Large intestine (tissue), 3 donors: ENCODE measurements around the gene SOCS6. TPM values are rescaled to one million over a fixed set of nuclear protein-coding genes. Genes with fewer than 3 reads are reported as not detected.
"Not testable (repeated sequence)": the region's sequence is repeated elsewhere in the genome, so short reads cannot be mapped to it uniquely, and the experiment has no call there.

Experiments used
- DNase-seq, 2 donors: peaks; one replicate each; pipeline versions ENCODE4 v3.0.0 to v3.0.0-alpha.2; 2013
- H3K27ac ChIP-seq: one replicate; pipeline ENCODE4 v1.5.1; 2013; ENCODE audit warnings: low read length
- H3K27me3 ChIP-seq: 2 replicates; pipeline ENCODE4 v1.6.1; 2013; ENCODE audit warnings: low read length; ENCODE audit not compliant: control insufficient read depth, insufficient read depth
- H3K36me3 ChIP-seq: 2 replicates; pipeline ENCODE4 v1.6.1; 2013; ENCODE audit warnings: low read length; ENCODE audit not compliant: control insufficient read depth, insufficient read depth
- H3K4me1 ChIP-seq: one replicate; pipeline ENCODE4 v1.6.1; 2013; ENCODE audit warnings: low read length; ENCODE audit not compliant: control insufficient read depth, insufficient read depth
- H3K4me3 ChIP-seq: one replicate; pipeline ENCODE4 v1.5.1; 2013; ENCODE audit warnings: low read length
- H3K9me3 ChIP-seq: one replicate; pipeline ENCODE4 v1.6.1; 2013; ENCODE audit warnings: mild to moderate bottlenecking, low read depth, low read length, moderate library complexity; ENCODE audit not compliant: control insufficient read depth
- WGBS: methylation state at CpG from one replicate; pipeline ENCODE4 v1.1.5; 2013; ENCODE audit warnings: low lambda C conversion rate; ENCODE audit not compliant: insufficient coverage; 5-methylcytosine and 5-hydroxymethylcytosine counted together
- polyA plus RNA-seq: library from polyadenylated mRNA; unstranded; fragments of 120-200 nt; gene quantifications from one replicate; pipeline ENCODE4 v1.2.1, GENCODE V29; 2013

SOCS6 gene
- polyA plus RNA-seq, 1 donor = 37.3 TPM

- peaks cover 8% of the 10 kb centered on the region for H3K9me3 ChIP-seq
Measured at GRCh38 chr18:70355620-70356385, 67.0 kb downstream of the SOCS6 start.

GRCh38 chr18:70358105-70358406, 69.2 kb downstream of the SOCS6 start:
- not testable (repeated sequence) for H3K27me3 ChIP-seq, H3K4me3 ChIP-seq, H3K27ac ChIP-seq, H3K9me3 ChIP-seq, H3K36me3 ChIP-seq, H3K4me1 ChIP-seq, DNase-seq
- WGBS = no CpG with 5 or more reads among the region's 5 CpGs

More at GRCh38 chr18:70355620-70356385, 67.0 kb downstream of the SOCS6 start:
- Histone ChIP-seq H3K4me3 (no peak overlapping the region), H3K4me1 (no peaks in the 10 kb centered on the region), H3K27me3 (no peaks in the 10 kb centered on the region), H3K36me3 (peaks cover 2% of the 10 kb centered on the region), H3K27ac (no peak overlapping the region)
- 80% methylated on average over 1 of the region's 5 CpGs for WGBS
- DNase-seq = no peak

DNA sequence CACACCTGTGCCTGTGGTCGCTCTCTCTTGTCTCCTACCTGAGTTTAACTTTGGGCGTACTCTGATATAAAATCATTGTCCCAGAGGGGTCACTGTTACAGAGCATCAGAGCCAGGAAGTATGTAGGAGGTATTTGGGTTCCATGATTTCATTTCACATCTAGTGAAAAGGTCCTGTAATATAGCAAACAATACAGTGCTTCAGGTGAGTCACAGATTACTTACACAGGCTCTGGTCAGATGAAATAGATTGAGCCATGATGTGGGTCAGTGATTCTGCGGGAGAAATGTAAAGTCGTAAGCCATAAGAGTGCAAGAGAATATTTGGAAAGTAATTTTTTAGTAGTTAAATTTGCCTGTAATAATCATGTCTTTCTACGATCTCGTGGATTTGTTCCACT, 70.2 kb downstream of the SOCS6 start:
- H3K27ac ChIP-seq = no peak overlapping the region
- H3K27me3 ChIP-seq = no peaks in the 10 kb centered on the region
- no peaks in the 10 kb centered on the region for H3K36me3 ChIP-seq
- H3K4me3 ChIP-seq = no peak overlapping the region
- WGBS = 100% methylated on average over 4 of the region's 6 CpGs
- no peak for DNase-seq
- H3K4me1 ChIP-seq = peaks cover 7% of the 10 kb centered on the region
- H3K9me3 ChIP-seq = peaks cover 6% of the 10 kb centered on the region

DNA sequence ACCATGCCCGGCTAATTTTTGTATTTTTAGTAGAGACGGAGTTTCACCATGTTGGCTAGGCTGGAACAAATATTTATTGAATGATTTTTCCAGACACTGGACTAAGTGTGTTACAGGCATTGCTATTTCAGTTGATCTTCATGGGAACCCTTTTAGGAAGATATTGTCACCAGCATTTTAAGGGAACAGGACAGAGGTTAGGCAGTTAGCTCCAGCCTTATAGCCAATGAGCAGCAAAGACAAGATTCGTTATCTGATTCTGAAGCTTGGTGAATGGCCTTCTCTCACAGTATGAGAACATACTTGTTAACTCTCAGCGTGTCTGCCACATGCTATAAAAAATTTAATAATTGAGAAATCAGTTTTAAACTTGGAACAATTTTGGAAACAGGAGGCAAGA, 73.4 kb downstream of the SOCS6 start:
- Histone ChIP-seq H3K4me3 (no peak overlapping the region), H3K27me3 (no peaks in the 10 kb centered on the region), H3K36me3 (no peaks in the 10 kb centered on the region), H3K9me3 (no peaks in the 10 kb centered on the region), H3K27ac (no peak overlapping the region), H3K4me1 (peaks cover 15% of the 10 kb centered on the region)
- DNase-seq = no peak
- 100% methylated on average over 1 of the region's 4 CpGs for WGBS

DNA sequence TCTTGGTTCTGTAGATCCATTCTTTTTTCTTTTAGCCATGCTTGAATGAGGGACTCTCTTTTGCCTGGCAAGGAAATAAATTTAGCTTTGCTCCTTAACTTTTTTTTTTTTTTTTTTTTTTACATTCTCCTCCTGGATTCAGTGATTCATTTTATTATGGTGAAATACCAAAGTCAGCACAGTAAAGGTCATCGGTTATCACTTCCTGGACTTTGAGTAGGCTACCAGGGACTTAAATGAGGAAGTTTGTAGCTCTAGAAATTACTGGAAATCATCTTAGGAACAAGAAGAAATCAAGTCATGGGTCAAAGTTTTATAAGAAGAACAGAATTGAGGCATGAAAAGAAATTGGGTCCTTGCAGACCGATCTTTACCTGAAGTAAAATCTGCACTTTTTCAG, 75.0 kb downstream of the SOCS6 start:
- Histone ChIP-seq H3K27ac (peak overlapping the region; percentile 83), H3K9me3 (no peaks in the 10 kb centered on the region), H3K36me3 (no peaks in the 10 kb centered on the region), H3K4me3 (no peak overlapping the region), H3K27me3 (no peaks in the 10 kb centered on the region), H3K4me1 (peaks cover 15% of the 10 kb centered on the region)
- DNase-seq = peak; percentile 70 to 86
- WGBS = no CpG with 5 or more reads among the region's 2 CpGs

- Histone ChIP-seq H3K9me3 (no peaks in the 10 kb centered on the region), H3K4me3 (no peak overlapping the region), H3K36me3 (no peaks in the 10 kb centered on the region), H3K27me3 (no peaks in the 10 kb centered on the region), H3K27ac (no peak overlapping the region), H3K4me1 (peaks cover 15% of the 10 kb centered on the region)
- no CpG with 5 or more reads among the region's 3 CpGs for WGBS
- DNase-seq = no peak
Measured at GRCh38 chr18:70365361-70365760, 76.5 kb downstream of the SOCS6 start.

DNA sequence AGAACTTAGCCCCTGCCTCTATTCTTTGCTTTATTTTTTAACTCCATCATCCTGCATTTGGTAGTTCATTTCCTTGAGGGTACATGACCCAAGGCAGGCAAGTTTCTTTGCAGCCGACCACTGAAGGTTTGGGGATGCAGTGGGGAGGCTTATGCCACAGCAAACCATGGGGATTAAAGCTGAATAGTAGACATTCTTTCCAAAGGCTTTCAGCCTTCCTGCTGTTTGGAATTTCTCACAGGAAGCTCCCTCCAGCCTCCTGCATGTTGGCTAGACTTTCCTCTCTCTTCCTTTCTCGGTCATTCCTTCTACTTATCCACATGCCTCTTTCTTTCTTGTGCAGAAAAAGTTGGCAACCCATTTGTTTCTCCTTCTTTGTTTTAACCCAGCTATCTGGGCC, 77.3 kb downstream of the SOCS6 start:
- no peak overlapping the region for H3K4me3 ChIP-seq
- 44% methylated on average over 1 of the region's 2 CpGs for WGBS

GRCh38 chr18:70366670-70367069, 77.8 kb downstream of the SOCS6 start:
- Histone ChIP-seq H3K4me1 (peaks cover 18% of the 10 kb centered on the region), H3K4me3 (no peak overlapping the region), H3K9me3 (no peaks in the 10 kb centered on the region), H3K36me3 (no peaks in the 10 kb centered on the region), H3K27ac (no peak overlapping the region), H3K27me3 (no peaks in the 10 kb centered on the region)
- 77% methylated on average over 3 of the region's 7 CpGs for WGBS
- DNase-seq = peak in 1 of 2 donors; percentile 33

More for the DNA sequence above, 77.3 kb downstream of the SOCS6 start:
- H3K27ac ChIP-seq = no peak overlapping the region
- peaks cover 17% of the 10 kb centered on the region for H3K4me1 ChIP-seq
- no peaks in the 10 kb centered on the region for H3K27me3 ChIP-seq
- H3K36me3 ChIP-seq = no peaks in the 10 kb centered on the region
- DNase-seq = no peak
- no peaks in the 10 kb centered on the region for H3K9me3 ChIP-seq

DNA sequence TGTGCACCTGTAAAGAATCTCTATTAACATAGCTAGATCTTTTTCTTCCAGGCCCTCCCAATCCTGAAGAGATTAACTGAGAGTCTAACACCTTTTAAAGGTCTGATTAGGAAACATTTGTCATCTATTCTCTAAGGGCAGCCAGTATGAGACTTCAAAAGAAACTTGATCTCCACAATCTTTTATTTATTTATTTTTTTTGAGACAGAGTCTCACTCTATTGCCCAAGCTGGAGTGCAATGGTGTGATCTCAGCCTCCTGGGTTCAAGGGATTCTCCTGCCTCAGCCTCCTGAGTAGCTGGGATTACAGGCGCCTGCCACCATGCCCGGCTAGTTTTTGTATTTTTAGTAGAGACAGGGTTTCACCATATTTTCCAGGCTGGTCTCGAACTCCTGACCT, 78.5 kb downstream of the SOCS6 start:
- H3K27ac ChIP-seq, DNase-seq, H3K9me3 ChIP-seq, H3K36me3 ChIP-seq, H3K27me3 ChIP-seq, H3K4me3 ChIP-seq: not testable (repeated sequence)
- H3K4me1 ChIP-seq = peaks cover 18% of the 10 kb centered on the region
- no CpG with 5 or more reads among the region's 3 CpGs for WGBS

DNA sequence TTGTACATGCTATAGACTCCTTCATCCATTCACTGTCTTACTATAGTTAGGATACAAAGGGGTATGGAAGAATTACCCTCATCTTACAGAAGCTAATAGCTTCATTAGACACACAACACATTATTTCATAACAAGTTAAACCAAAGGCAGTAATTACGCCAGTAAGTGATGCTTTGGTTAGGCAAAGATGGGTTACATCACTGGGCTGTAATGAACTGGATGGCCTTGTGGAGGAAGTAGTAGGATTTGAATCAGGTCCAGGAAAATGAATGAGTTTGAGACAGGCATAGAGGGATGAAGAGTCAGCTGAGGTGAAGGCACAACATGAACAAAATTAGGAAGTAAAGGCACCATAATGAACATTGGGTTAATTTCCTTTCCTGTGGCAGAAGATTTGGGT, 80.1 kb downstream of the SOCS6 start:
- WGBS = no CpG with 5 or more reads among the region's 1 CpG
- Histone ChIP-seq H3K27ac (no peak overlapping the region), H3K4me1 (peaks cover 21% of the 10 kb centered on the region), H3K27me3 (no peaks in the 10 kb centered on the region), H3K4me3 (no peak overlapping the region), H3K9me3 (no peaks in the 10 kb centered on the region), H3K36me3 (no peaks in the 10 kb centered on the region)
- no peak for DNase-seq
